OCI-M2 (cell line): ENCODE results near the gene YY1AP1.
"Not testable (repeated sequence)": the region's sequence is repeated elsewhere in the genome, so short reads cannot be mapped to it uniquely, and the experiment has no call there.

Experiments
- DNase-seq: peaks from one replicate; lab custom pipeline; 2025; ENCODE audit not compliant: unreplicated experiment; lab: John Stamatoyannopoulos, UW

YY1AP1 gene

DNA sequence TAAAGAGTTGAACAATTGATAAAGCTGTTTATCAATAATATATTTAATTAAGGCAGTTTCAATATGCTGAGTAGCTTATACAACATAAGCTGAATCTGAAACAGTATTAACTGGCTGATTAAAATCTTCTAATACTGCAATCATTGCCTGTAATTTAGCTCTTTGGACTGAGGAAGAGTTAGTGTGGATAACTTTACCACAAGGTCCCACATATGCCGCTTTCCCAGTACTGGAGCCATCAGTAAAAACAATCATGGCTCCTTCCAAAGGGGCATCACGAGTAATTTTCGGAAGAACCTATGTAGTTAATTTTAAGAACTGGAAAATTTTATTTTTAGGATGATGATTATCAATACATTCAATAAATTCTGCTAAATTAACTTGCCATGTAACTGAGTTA lies 7.0 kb upstream of the YY1AP1 start:
- no peak for DNase-seq

GRCh38 chr1:155695072-155695471 lies 6.5 kb upstream of the YY1AP1 start:
- DNase-seq, result no peak

- DNase-seq, result no peak
Measured at GRCh38 chr1:155694167-155694566, 5.6 kb upstream of the YY1AP1 start.

GRCh38 chr1:155691992-155692528 lies 3.5 kb upstream of the YY1AP1 start:
- no peak for DNase-seq

DNA sequence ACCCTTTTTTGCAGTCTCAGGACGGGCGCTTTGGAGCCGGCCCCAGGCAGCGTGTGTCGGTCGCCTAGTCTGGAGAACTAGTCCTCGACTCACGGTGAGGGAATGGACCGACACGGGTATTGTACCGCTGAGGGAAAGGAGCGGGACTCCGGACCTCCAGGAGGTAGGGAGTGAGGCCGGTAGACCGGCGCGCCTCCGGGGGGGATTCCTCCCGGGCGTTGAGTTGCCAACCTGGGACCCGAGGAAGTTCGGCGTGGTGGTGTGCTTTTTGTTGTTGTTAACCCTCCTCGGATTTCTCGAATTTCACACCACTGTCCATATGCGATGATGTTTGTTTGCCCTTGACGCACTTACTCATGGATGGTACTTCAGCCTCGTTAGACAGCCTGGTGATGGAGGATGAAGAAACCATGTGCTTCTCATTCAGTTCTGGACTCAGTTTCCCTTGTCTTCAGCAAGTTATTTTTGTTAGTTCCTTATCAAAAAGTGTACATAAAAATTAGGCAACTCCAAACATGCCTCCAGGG lies 570 bp upstream of the YY1AP1 start, which contains the start of gene DAP3:
Gene DAP3 (plus strand): TSS at position 11 of the 527 bp plus-strand sequence. CDS start 20,689 bp downstream, outside the sequence.
- not testable (repeated sequence) for DNase-seq

- not testable (repeated sequence) for DNase-seq
Measured at GRCh38 chr1:155687705-155688323, 760 bp downstream of the YY1AP1 start.

GRCh38 chr1:155681776-155682175 lies 6.8 kb downstream of the YY1AP1 start:
- DNase-seq, result no peak

DNA sequence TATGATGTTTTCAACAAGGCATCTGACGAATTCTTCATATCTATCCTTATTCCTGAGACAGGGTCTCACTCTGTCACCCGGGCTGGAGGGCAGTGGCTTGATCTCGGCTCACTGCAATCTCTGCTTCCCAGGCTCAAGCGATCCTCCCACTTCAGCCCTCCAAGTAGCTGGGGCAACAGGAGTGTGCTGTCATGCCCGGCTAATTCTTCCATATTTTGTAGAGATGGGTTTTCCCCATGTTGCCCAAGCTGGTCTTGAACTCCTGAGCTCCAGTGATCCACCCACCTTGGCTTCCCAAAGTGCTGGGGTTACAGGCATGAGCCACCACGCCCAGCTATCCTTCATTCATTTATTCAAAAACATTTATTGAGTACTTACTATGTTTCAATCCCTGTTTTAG lies 8.0 kb downstream of the YY1AP1 start:
- DNase-seq, result no peak

DNA sequence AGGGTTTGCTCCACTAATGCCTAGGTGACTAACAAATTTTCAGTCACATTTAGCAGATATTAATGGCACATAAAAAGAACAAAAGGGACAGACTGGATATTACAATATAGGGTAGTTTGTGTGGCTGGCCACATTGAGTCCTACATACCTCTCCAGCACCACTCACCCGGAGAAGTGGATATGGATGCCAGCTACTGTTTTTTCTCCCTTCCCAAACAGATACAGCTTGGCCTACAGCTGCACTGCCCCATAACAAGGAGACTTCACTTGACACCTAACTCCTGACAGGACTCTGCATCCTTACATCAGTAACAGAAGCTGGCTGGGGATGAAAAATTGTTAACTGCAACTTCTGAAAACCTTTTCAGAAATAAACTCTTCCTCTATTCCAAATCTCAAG lies 9.6 kb downstream of the YY1AP1 start:
- DNase-seq, result not testable (repeated sequence)

DNA sequence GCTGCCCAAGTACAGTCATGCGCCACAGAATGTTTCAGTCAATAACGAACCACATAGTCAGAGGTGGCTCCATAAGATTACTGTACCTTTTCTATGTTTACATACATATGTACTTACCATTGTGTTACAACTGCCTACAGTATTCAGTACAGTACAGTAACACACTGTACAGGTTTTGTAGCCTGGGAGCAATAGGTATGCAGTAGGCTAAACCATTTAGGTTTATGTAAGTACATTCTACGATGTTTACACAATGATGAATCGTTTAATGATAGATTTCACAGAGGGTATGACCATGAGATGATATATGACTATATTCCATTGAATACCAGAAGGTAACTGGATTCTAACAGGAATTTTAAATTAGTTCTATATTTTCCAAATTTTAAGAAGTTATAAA lies 10.5 kb downstream of the YY1AP1 start:
- DNase-seq, result no peak

- DNase-seq, result no peak
Measured at GRCh38 chr1:155673003-155673402, 15.6 kb downstream of the YY1AP1 start.

DNA sequence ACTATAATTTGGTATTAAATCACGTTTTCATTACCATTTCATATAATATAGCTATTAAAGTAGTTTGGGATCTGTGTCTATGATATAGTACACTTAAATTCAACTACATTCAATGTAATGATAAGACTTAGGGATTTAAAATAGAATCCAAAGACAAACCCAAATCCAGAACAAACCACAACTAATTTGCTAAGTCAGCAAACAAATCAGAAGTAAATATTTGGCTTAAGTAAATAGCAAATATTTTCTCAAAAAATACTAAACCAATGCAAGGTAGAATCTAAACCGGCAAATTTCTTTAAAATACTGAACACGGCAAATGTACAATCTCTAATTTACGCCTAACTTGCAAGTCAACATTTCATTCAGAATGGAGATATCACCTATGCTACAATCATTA lies 16.8 kb downstream of the YY1AP1 start:
- DNase-seq, result no peak

DNA sequence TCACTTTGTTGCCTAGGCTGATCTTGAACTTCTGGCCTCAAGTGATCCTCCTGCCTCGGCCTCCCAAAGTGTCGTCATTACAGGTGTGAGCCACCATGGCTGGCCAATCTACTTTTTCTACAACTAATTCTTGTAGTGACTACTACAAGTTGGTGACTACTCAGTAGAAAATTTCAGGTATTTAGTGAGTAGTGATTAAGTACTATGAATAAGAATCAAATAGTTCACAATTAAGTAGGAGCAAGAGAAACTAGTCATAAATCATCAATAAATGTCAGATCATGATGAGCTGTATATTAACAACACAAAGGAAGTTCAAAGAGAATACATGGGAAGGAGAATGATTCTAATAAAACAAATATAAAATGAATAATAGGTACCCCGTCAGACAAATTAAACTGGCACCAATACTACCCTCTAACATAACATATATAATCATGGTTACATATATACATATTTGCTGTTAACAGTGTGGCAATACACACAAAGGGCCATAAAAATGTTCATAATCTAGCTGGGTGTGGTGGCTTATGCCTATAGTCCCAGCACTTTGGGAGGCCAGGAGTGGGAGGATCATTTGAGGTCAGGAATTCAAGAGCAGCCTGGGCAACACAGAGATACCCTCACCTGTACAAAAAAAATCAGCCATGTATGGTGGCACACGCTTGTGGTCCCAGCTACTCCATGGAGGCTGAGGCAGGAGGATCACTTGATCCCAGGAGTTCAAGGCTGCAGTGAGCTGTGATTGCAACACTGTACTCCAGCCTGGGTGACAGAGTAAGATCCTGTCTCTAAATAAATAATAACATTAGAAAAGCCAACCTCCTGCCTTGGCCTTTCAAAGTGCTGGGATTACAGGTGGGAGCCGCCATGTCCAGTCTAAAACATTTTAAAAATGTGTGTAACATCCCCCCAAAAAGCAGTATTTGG lies 19.1 kb downstream of the YY1AP1 start:
- DNase-seq, result no peak

DNA sequence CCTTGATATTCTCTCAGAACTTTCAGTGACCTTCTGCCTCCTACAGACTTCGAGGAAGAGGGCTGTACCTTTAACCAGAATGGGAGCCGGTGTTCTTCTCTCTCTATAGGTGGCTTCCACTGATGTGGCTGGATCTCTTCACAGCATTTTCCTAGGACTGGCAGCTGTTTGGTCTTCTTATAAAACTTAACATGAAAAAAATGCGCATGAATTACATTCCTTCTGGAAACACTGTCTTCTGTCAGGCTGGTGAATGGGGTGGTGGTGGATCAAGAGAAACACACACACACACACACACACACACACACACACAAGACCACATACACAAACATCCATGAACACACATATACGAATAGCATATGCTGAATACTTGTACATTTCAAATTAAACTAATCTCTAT lies 27.3 kb downstream of the YY1AP1 start:
- DNase-seq, result not testable (repeated sequence)

- DNase-seq, result no peak
Measured at GRCh38 chr1:155657463-155657862, 31.1 kb downstream of the YY1AP1 start.

- no peak for DNase-seq
Measured at GRCh38 chr1:155652951-155653350, 35.6 kb downstream of the YY1AP1 start.

DNA sequence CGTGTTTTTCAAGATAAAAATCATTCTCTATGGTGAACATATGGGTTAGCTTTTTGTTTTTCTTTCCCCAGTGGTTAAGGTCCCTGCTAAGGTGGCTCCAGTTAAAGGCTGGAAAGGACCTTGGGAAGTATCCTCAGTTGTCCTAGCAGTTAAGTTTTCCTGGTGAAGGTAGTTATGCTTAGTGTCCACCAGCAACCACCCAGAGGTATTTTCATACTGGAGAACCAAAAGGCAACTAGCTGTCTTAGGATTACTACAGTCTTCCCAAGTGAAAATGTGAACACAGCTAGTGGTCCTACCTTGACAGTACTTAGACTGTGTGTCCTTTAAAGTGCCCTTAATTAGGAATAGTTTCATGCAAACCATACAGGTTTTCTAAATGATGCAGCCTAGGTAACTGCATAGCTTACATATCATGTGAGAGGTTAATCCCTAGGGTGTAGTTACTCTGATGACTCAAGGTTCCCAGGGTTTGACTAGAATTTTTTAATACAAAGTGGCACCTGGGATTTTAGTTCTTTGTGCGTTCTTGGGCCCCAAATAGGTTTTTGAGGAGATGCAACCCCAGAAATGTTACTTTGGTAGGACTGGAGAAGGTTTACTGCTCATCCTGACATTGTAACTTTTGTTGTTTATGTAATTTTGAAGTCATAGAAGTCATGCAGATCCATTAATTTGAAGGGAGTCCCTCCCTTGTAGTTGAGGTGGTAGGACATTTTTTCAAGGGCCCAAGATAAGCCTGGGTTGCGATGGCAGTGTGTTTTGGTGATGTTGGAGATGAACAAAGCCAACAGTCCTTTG lies 36.5 kb downstream of the YY1AP1 start:
- DNase-seq, result no peak

DNA sequence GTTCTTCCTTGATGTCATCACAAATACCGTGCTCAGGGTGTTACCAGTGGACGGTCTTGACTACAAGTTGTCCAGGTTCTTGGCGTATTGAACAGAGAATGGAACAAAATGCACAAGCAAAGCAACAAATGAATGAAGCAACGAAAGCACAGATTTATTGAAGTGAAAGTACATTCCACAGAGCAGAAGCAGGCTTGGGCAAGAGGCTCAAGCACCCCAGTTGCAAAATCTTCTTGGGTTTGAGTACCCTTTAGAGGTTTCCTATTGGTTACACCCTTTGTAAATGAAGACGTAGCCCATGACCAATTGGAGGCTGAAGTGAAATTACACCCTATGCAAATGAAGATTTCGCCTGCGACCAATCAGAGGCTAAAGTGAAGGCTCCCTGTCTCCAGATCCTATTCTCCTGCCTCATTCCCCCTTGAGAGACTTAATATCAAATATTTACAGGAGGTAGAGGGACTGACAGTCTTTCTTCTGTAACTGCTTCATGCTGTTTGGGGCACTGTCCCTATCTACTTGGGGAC lies 38.3 kb downstream of the YY1AP1 start:
- DNase-seq, result no peak

DNA sequence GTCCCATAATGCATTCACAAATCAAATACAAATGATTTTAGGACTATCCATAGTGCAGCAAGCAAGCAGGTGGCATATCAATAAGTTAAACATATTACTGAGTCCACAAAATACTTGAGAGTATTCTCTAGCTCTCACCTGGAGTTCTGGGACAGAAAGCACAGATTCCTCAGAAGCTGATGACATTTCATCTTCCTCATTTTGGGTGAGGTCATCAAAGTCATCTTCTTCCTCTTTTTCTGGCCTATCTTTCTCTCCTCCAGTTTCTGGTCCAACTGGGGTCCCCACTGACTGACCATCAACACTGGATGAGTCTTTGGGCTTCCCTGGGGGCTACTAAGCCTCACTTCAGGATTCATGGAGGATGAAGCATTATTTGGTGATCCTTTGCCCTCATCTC lies 38.9 kb downstream of the YY1AP1 start:
- DNase-seq, result no peak
